CD4-positive, alpha-beta T cell treated with Interleukin-4 for 1 hour (primary cell): ENCODE results near the gene CIB4.
"Not testable (repeated sequence)": the region's sequence is repeated elsewhere in the genome, so short reads cannot be mapped to it uniquely, and the experiment has no call there.

Experiments
- DNase-seq, 2 donors: peaks; one replicate each; pipeline ENCODE4 v3.0.0-alpha.2; 2020 to 2022

CIB4 gene

DNA sequence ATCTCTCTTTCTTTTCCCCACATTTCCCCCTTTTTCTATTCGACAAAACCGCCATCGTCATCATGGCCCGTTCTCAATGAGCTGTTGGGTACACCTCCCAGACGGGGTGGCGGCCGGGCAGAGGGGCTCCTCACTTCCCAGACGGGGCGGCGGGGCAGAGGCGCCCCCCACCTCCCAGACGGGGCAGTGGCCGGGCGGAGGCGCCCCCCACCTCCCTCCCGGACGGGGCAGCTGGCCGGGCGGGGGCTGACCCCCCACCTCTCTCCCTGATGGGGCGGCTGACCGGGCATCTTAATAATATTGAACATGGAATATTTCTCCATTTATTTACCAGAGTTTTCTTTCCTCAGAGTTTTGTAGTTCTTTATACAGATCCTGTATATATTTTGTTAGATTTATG lies 24.1 kb upstream of the CIB4 start:
- not testable (repeated sequence) for DNase-seq

DNA sequence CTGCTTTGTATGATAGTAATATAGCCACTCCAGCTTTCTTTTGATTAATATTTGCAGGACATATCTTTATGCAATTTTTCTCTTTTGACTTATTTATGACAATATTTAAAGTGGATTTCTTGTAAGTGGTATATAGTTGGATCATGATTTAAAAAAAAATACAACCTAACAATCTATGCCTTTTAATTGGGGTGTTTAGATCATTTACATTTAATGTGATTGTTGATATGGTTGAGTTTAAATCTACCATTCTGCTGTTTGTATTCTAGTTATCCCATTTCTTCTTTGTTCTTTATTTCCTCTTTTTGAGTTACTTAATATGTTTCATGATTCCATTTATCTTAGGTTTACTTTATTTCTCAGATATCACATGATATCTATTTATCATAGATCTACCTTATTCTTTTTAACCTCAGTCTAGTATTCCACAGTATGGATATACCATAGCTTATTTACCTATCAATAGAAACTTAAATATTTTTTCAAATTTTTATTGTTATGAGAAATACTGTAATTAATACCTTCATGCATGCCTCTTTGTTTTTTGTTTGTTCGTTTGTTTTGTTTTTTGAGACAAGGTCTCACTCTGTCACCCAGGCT lies 19.3 kb upstream of the CIB4 start:
- no peak for DNase-seq

DNA sequence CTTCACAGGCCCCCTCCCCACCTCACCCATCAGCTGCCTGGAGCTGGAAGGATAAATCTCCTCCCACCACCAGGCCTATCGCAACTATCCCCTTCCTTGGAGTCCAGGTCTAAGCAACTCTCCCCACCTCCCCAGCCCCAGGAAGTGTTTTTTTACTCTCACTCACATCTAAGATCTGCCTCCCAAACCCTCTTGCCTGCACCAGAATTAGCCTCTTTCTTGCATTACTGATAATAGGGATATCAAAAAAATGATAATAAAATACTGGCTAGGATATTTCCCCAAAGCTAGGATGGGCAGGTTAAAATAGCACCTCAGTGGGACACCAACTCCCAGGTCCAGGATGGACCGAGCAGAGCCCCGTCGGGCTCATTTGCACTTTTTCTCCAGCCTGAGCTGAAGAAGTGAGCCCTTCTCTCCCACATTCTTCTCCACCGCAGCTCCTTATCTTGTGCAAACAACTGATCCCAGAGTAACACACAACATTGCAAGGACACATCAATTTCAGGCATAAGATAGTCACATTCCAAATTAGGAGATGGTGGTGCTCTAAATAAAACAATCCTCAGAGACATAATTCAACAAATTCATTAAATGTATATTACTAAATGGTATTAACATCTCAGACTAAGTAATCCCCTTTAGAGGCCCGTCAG lies 17.7 kb upstream of the CIB4 start:
- DNase-seq: no peak

DNA sequence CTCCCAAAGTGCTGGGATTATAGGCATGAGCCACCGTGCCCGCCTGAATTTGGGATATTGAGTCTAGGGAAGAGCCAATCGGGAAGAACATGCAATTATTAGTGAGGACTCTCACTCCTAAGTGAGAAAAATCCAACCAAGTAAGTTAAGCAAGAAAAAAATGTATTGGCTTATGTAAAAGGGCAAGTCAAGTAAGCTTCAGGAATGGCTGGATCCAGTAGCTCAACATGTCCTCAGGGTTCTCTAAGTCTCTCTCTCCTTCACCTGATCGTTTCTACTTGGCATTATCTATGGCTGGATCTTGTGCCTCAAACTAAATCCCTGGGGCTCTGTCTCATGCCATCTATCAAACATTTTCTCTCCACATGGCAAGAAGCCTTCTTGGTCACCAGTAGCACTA lies 16.1 kb upstream of the CIB4 start:
- no peak for DNase-seq

DNA sequence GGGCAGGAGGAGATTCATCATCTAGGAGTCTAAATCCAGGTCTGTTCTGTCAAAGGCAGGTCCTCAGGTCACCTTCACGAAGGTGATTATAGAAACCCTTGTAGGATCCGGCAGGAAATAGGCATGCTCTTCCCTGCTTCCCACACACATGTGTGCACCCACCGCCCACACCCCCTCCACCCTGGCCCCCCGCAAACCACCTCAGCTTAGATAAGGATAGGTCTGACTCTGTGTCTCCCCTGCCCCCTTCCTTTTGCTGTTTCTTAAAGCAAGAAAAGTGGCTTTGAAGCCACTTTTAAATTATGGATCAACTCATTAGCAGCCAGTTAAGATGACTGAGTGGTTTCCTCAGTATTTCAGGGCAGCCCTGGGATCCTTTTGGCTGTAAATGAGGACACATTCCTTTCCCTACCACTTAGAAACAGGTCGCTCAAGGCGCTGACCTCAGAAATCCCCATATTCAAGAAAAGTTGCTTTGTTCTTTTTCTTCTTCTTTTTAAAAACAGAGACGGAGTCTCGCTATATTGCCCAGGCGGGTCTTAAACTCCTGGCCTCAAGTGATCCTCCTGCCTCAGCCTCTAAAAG lies 14.5 kb upstream of the CIB4 start:
- no peak for DNase-seq

DNA sequence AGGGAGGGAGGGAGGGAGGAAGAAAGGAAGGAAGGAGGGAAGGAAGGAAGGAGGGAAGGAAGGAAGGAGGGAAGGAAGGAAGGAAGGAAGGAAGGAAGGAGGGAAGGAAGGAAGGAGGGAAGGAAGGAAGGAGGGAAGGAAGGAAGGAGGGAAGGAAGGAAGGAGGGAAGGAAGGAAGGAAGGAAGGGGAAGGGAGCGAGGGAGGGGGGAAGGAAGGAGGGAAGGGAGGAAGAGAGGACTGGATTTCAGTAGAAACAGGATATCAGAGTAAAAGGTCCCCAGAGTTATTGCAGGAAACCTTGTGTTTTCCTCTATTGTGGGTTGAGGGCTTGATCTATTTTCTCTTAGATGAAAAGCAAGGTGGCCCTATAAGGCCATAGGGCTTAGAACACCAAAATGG lies 14.0 kb upstream of the CIB4 start:
- not testable (repeated sequence) for DNase-seq

DNA sequence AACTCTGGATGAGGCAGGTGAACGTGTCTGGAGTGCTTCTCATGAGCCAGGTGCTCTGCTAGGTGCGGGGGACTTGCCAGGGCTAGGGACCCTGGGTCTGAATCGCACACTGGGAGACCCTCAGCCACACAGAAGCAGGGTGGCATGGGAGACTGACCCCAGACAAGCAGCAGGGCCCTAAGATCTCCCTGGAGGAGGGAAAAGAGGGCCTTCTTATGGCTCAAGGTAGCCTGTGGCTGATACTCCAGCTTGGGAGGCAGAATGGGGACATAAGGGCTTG lies 12.8 kb upstream of the CIB4 start:
- no peak for DNase-seq

DNA sequence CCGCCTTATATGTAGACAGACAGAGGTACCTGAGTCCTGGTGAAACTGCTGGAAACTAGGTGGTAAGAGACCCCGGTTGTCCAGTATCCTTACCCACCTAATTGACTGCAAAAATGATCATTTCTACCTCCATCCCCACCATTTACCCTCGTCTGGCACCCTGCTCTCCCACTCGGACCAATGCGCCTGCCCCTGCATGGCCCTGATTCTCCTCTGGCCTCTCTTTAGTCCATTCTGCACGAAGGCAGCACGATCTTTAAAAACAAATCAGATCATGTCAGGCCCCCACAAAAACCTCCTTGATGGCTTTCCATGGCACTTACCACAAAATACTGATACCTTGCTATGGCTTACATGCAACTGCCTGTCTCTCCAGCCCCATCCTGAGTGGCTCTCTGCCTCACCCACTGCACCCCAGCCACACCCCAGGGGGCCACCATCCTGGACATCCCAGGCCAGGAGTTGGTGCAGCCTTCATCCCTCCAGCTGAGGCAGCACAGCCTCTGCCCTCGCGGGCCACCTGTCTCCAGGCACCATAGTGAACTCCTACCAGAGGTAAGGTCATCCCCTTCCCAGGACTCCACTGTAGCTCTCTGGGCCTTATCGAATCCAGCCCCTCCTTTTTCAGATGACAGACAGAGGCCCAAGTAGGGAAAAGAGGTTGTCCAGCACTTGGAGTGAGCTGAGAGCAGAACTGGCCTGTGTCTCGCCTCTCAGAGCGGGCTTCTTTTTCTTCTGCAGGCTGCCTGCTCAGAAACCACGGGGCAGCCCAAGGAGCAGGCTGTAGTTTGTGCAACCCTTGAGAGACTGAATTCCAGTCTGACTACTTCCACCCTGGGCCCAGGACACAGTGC lies 12.3 kb upstream of the CIB4 start:
- no peak for DNase-seq

DNA sequence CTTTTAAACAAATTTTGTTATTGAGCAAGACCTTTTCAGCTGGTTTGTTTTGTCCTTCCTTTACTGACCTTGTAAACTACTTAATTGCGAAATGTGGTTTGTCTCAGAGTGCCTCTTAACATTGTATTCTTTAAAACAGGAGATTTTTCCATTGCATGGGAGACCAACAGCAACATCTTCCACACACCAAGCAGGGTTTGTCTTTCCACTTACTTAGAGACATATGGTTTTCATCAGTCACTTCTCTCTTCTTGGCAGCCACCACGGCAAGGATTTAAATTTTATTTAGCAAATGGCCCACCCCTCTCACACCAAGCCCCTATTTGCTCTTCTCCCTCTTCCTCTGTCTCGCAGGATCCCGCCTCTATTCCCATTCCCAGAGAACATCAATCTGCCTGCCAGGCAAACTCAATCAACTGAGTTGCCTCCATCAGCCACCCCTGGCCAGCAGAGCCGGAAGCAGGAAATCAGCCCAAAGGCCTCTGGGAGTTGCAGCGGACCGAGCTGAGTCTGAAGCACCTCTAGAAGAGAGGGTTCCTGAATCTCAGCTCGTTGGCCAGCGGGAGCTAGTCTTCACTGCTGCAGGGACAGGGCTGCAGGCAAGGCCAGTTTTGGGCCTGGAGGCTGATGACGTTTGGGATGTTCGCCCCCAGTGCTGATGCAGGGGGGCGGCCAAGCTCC lies 11.3 kb upstream of the CIB4 start:
- no peak for DNase-seq

DNA sequence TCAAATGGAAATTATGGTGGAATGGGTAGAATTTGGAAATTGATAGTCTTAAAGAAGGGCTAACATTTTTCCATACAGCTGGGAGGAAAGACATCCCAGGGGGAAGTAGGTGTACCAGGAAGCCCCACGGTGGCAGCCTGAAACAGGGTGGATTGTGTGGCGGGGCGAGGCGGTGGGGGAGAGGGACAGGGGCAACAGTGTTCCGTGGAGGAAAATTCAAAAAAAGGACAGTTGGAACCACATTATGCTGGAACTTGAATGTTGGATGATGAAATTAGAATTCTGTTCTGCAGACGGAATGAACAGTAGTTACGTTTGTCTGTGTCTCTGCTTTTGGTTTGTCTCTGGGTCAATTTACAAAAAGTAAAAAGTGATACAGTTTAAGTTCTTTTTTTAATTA lies 10.6 kb upstream of the CIB4 start:
- DNase-seq: no peak

DNA sequence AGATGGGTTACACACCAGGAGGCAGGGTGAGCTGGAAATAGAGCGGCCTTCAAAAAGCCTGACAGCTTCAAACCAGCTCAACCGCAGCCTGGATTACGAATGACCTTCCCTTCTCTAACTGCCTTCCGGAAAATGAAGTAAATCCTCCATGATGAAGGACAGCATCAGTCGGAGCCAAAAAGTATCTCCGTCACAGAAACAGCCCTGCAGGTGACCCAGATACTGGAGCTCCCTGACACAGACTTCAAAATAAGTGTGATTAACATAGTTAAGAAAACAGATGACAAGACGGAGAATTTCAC lies 10.3 kb upstream of the CIB4 start:
- DNase-seq: no peak

DNA sequence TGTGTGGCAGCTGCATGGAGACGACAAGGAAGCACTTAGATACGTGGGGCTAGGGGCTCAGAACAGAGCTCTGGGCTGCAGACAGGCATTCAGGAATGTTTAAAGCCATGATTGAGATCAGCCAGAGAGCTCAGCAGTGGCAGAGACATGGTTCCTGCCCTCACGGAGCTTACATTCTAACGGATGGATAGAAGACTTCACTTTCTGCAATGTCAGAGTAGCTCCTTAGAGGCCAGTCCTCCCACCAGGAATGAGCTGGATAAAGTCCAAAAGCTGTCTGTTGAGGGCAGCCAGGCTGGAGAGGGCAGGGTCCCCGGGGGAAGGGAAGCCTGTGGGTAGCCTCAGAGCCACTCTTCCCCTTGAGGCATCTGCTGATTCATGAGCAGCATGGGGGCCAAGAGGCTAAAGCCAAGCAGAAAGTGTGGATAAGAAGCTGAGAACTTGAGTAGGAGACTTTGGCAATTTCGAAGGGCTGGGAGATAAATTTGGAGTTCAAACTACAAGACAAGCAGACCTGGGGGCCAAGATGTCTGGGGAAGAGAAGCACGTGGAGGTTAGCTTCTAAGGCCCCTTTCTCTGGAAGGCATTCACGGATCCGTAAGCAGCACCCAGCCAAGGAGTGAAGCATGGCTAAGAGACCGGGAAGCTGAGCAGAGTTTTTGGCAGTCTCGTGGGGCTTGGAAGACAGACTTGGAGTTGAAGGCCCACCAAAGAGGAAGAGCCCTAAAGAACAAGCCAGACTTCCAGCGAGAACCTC lies 9.7 kb upstream of the CIB4 start:
- DNase-seq: no peak

DNA sequence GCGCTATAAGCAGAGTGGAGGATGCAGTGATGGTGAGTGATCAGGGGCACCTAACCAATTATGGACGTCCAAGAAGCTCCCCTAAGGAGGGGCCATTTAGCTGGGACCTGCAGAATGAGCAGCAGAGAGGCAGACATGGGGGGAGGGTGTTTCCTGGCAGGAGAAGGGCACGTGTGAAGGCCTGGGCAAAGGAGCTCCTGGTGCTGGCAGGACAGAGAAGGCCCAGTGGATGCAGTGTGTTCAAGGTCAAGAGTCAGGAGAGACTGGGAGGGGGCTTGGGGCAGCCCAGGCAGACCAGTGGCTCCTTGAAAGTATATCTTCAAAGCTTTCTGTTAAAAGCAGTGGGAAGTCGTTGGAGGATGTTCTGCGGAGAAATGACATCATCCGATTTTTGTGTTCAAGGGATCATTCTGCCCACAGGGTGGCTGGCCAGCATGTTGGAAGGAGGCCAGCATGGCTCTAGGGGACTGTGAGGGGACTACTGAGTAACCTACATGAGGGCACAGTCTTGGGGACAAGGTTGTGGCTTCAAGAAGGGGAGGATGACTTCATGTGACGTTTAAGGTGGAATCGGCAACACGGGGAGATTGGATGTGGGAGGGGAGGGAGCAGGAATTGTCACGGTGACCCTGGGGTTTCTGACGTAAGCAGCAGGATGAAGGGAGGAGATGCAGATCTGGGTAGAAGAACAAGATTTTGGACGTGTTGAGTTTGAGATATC lies 9.0 kb upstream of the CIB4 start:
- no peak for DNase-seq

DNA sequence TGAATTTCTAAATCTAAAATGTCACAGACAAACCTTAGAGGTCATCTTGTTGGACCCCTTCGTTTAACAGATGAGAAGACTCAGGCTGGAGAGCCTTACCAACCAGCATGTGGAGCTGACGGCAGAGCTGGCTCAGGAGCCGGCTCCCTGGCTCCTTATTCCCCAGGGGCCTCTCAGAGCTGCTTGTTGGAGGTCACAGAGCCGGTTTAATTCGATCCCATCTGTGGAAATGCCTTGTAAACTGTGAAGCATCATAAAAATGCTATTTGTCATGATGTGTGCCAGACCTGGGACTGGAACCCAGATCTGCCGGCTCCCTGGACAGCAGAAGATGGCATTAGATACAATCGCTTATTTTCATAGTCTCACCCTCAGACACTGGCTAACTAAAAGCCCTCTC lies 8.2 kb upstream of the CIB4 start:
- DNase-seq: no peak

DNA sequence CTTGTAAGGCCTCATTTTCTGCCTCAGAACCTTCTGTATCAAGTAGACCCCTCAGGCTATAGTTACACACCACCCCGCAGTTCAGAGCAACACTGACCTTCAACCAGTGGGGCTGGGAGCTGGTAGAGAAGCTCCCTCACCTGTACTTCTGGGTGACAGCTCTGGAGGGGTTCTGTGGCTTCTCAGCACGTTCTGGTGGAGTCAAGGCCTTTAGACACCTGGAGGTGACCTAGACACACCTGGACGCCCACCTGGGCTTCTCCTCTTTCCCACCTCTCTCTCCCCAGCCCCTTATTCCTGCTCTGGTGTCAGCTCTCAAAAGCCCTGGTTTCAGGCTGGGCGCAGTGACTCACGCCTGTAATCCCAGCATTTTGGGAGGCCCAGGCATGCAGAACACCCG lies 7.3 kb upstream of the CIB4 start:
- DNase-seq: no peak

DNA sequence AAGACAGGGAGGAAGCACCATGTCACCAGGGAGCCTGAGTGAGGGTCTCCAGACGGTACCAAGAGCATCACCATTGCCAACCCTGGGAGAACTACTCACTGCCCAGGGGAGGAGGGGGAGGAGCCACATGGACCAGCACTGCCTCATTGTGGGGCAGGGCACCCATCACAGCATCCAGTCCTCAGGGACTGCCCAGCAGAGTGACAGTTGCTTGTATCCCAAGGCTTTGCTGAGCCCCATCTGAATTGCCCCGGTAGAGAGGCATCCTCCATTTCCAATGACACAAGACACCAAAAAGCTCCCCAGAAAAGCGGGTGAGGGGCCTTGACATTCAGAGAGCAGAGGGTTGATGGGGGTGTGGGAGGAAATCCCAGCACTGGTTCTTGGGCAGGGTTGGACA lies 6.8 kb upstream of the CIB4 start:
- no peak for DNase-seq

DNA sequence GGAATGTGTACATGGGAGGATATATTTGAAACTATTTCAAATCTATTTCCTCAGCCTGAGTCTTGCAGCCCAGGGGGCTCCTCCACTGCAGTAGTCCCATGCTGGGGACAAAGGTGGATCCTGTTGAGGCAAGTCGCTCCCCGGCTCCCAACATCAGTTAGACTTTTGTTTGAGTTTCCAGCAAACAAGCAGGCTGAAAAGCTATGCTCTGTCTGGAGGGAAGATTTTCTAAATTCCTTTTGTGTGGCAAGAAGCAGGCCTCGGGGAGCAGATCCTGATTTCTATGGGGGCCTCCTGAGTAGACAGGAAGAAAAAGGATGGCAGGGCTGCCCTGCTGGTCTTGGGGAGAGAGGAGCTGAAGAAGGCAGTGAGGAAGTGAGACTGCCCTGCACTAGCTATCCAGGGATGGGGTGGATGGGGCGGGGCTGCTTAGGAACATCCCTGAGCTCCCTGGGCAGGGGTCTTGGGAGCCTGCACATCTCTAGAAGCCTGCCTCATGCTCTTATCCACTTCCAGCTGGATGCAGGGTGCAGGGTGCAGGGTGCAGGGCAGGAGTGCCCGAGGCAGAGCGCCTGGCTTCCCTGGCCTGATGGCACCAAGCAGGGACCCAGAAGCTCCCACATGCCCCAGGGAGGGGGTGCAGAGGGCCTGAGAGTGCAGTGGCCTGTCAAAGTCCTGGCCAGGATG lies 6.0 kb upstream of the CIB4 start:
- DNase-seq: no peak

DNA sequence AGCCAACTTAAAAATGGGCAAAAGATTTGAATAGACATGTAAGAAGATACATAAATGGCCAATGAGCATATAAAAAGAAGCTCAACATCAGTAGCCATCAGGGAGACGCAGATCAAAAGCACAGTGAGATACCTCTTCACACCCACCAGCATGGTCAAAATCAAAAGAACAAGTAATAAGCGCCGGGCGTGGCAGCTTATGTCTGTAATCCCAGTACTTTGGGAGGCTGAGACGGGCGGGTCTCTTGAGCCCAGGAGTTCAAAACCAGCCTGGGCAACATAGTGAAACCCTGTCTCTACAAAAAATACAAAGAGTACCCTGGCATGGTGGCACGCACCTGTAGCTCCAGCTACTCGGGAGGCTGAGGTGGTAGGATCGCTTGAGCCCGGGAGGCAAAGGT lies 4.6 kb upstream of the CIB4 start:
- no peak for DNase-seq

DNA sequence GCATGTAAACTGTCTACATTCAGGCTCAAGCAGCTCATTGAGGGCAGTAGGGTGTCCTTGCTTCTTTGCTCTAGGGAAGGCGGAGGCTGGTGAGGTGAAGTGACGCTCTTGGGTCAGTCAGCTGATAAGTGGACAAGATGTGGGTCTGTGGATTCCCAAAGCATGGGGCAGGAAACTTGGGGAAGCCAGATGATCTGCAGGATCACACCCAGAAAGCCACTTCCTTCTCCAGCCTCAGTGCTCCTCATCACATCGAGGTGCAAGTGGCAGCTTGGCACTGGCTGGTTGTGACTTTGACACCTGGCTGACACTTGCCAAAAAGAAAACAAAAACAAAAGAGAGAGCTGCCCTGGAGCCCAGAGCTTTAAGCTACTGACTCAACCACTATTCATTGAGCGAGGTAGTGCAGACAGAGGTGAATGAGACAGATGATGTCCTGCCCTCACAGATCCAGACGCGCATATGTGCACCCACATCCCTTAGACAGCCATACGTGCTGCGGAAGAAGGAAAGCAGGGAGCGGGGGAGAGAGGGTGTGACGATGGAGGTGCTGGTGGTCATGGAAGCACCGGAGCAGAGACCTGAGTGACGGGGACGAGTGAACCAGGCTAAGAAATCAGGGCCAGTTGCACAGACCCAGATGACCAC lies 3.1 kb upstream of the CIB4 start:
- DNase-seq: no peak

DNA sequence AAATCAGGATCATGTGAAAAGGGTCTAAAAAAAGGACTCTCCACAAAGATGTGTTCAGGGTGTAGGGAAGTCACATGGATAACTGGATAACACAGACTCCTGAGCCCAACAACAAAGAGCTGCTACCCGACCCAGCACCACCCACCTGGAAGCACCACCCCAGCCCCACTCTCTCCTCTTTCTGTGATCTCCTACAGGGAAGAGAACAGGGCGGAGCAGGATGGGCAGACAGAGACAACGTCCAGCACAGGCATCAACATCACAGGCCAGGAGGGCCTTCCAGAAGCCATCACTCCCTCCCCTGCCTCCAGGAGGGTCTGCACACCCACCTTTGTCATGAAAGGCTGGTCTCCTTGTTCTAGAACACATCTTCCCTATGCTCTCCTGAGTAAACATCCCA lies 1.3 kb upstream of the CIB4 start:
- no peak for DNase-seq

DNA sequence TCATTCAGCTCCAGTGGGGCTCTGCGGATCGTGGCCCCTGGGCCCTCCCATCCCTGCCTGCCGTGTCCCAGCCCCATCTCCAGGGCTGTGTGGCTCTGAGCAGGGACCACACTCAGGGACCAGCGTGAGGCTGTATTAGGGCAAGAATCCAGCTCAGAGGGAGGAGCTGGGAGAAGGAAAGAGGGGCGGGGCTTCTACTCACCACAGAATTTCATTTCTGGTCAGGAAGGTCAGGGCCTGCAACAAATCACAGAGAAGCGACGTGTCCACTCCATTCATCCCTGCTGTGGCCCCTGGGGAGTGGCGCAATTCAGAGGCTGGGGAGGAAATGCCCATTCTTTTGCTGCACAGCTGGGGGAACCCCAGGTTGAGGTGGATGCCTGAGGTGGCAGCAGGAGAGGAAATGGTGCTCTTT lies 828 bp downstream of the CIB4 start:
- DNase-seq: no peak
